HEK293T (cell line): ENCODE data around the gene ZNF692.

Experiments used
- LEF1 ChIP-seq: fragments of 450-650 bp; IDR thresholded peaks from 2 replicates; pipeline ENCODE4 v1.6.1; 2017; ENCODE audit warnings: mild to moderate bottlenecking, borderline replicate concordance
- SUZ12 ChIP-seq: fragments of 450-650 bp; IDR thresholded peaks from 2 replicates; pipeline ENCODE4 v1.6.1; 2016; ENCODE audit warnings: mild to moderate bottlenecking

GRCh38 chr1:248872752-248873408 is 14.0 kb upstream of the ZNF692 start:
- TF ChIP-seq SUZ12 = no peak
- no peak for TF ChIP-seq LEF1
